ENCODE data around the gene KDM5A.
A peak's percentile ranks its signal among the peaks of the same experiment; 100 is the strongest.
"Not testable (repeated sequence)": the region's sequence is repeated elsewhere in the genome, so short reads cannot be mapped to it uniquely, and the experiment has no call there.

Gene KDM5A

DNA sequence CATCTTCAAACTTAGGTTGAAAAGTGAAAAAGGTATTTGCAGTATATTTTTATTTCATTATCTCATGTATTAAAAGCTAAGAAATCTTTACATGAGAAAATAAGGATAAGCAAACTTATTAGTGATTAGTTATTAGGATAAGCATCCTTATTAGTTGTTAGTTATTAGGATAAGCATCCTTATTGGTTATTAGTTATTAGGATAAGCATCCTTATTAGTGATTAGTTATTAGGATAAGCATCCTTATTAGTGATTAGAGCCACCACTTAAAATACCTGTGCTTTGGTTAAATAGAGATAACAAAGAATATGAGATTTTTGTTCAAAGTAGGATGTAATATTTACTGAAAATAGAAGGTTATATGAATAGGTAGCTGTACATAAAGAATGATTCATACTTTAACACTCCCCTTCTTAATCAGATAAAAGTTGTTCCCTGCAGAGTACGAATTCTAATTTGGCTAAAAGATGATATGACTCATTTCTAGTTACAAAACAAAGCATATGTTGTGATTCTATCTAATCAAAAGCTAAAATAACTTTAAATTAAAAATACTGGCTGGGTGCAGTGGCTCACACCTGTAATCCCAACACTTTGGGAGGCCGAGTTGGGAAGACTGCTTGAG lies 56.4 kb downstream of the KDM5A start:
- peak; percentile 27 for DNase-seq (ENCODE audit: low read depth)

DNA sequence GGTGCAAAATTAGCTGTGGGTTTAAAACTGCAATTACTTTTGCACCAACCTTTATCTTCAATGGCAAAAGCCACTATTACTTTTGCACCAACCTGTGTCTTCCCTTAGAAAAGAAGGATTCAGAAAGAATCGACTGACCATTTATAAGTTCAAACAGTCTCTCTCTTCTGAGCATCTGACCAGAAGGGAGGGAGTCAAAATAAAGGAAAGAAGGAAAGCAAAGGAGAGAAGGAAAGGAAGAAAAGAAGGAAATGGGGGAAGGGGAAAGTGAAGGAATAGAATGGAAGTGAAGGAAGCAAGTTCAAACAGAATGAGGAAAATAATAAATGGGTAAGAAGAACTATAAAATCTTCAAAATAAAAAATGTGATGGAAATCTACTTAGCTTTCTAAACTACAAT lies 57.8 kb downstream of the KDM5A start:
- DNase-seq (ENCODE audit: low read depth) = no peak

DNA sequence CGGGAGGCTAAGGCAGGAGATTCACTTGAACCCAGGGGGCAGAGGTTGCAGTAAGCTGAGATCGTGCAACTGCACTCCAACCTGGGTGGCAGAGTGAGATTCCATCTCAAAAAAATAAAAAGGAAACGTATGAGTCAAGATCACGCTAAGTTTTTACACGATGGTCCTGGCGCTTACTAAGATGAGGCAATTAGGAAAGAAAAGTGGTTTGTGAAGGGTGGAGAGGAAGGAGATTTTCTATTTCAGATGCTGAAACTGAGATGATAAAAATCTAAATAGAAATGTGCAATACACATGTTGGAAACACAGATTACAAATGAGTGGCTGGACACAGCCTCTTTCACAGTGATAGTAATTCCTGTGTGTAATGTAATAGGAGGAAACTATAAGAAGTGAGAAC lies 63.2 kb downstream of the KDM5A start:
- no peak for DNase-seq (ENCODE audit: low read depth)

DNA sequence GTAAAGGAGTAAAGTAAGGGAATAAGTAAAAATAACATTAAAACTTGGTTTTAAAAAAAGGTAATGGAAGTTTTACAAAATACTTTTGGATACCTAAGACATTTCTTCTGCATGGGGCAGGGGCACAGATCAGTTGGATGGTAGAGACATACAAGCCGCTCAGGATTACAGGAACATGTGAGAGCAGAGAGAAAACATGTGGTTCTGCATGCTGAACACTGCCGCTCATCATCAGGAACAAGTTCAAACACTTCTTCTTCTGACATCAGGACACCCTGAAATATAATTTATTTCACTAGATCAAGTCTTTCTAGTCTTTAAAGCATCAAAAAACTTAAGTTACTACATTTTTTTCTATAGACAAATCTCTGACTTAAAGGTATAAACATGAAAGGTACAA lies 65.6 kb downstream of the KDM5A start:
- no peak for DNase-seq (ENCODE audit: low read depth)

DNA sequence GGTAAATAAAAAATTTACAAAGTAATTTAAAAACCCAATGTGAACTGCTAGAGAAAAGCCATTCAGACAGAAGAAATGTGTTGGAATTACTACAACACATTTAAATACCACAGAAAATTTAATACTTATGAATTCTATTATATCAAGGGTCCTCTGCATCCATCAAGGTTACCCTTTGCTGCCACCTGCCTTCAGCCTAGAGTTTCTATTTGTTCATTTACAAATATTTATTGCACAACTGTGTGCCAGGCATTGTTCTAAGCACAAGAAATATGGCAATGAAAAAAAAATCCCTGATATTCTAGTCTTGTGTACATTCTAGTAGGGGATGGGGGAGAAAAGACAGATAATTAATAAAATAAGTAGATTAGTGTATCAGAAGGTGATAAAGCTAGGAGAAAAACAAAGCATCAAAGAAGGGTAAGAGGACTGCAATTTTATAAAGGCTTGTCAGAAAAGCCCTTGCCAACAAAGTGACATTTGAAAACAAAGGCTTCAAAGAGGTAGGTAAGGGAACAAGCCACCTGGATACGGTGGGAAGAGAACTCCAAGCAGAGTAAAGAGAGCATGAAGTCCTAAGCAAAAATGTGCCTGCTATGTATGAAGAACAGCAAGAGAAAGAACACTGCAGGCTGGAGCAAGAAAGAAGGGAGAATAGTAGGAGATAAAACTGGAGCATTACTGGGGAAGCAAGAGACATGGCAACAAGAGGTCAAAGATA lies 67.4 kb downstream of the KDM5A start:
- DNase-seq (ENCODE audit: low read depth) = peak; percentile 20

DNA sequence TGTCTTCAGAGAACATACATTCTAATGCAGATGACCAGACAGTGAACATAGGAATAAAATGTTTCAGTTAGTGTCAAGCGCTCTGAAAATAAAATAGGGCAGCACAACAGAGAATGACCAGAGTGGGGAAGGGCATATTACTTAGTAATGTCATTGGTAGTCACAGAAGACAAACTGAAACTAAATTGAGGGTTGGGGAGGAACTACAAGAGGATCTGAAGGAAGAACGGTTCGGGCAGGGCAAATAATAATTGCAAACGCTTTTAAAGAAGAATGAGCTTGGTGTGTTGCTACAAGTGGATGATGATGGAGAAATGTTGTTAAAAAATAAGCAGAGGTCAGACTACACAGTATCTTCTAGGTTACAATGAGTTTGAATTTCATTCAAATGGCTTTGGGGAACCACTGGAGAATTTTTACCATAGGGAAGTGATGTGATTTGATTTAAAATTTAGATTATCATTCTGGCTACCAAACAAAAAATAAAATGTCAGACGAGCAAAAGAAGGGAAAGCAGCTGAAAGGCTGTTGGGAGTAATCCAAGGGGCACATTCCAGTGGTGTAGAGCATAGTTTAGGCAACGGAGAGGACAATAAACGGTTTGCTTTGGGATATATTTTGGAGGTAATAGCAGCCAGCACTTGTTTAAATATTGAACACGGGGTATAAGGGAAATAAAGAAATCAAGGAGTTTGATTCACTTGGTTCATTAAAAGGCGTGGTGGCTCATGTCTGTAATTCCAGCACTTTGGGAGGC lies 70.2 kb downstream of the KDM5A start:
- DNase-seq (ENCODE audit: low read depth) = no peak

DNA sequence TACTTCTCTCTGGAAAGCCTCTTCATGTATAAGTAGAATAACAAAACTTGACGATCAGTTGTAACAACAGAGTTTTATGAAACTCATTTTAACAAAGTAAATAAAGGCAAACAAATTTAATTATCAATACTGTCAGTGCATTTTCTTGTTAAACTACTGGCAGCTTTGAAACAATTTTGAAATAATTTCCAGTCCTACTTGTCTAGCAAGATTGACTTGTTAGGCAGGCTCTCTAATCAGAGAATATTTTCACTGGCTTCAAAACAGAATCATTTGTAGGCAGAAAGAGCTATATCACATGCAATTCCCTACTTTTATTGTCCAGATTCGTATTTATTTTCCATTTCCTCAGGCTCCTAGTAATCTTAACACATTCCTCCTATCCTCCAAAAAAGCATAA lies 80.6 kb downstream of the KDM5A start:
- no peak for DNase-seq (ENCODE audit: low read depth)

DNA sequence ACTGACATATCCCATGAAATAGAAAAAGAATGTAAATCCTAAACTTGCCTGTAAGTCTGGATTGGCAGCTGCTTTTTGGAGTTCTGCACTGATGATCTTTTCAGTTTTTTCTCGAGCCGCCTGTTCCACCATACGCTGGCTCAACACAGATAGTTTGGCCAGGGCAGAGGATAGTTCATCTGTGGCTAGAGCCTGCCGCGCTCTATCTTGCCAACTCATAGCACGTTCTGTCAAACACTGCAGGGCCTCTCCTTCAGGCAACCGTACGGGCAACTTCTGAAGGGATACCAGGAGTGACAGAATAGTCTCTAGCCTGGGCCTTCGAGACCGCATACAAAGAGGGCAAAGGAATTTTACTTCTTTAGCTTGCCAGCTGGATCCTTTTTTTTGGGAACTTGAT lies 81.7 kb downstream of the KDM5A start:
- no peak for DNase-seq (ENCODE audit: low read depth)

DNA sequence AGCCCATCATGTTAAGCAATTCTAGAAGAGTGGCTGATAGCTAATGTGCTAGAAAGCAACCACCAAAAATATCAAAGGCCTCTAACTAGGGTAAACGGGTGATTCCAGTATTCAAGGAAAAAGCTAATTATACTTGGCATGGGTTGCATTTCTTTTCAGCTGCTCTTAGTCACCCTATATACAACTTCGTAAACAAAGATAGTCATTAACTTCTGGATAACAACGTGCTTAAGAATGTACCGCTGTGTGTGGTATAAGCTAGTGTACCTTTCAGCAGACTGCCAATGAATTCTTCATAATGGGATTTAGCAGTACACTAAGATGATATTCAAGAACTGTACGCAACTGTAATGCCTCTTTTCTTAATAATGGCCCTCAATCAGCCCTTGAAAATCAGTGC lies 84.3 kb downstream of the KDM5A start:
- peak; percentile 4 for DNase-seq (ENCODE audit: low read depth)

DNA sequence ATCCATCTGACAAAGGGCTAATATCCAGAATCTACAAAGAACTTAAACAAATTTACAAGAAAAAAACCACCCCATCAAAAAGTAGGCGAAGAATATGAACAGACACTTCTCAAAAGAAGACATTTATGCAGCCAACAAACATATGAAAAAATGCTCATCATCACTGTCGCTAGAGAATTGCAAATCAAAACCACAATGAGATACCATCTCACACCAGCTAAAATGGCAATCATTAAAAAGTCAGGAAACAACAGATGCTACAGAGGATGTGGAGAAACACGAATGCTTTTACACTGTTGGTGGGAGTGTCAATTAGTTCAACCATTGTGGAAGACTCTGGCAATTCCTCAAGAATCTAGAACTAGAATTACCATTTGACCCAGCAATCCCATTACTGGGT lies 86.4 kb downstream of the KDM5A start:
- not testable (repeated sequence) for DNase-seq (ENCODE audit: low read depth)

DNA sequence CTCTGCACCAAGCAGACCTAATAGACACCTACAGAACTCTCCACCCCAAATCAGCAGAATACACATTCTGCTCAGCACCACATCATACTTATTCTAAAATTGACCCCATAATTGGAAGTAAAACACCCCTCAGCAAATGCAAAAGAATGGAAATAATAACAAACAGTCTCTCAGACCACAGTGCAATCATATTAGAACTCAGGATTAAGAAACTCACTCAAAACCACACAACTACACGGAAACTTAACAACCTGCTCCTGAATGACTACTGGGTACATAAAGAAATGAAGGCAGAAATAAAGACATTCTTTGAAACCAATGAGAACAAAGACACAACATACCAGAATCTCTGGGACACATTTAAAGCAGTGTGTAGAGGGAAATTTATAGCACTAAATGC lies 89.0 kb downstream of the KDM5A start:
- not testable (repeated sequence) for DNase-seq (ENCODE audit: low read depth)

DNA sequence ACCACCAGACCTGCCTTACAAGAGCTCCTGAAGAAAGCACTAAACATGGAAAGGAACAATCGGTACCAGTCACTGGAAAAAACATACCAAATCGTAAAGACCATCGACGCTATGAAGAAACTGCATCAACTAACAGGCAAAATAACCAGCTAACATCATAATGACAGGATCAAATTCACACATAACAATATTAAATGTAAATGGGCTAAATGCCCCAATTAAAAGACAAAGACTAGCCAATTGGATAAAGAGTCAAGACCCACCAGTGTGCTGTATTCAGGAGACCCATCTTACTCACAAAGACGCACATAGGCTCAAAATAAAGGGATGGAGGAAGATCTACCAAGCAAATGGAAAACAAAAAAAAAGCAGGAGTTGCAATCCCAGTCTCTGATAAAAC lies 89.6 kb downstream of the KDM5A start:
- DNase-seq (ENCODE audit: low read depth) = not testable (repeated sequence)

DNA sequence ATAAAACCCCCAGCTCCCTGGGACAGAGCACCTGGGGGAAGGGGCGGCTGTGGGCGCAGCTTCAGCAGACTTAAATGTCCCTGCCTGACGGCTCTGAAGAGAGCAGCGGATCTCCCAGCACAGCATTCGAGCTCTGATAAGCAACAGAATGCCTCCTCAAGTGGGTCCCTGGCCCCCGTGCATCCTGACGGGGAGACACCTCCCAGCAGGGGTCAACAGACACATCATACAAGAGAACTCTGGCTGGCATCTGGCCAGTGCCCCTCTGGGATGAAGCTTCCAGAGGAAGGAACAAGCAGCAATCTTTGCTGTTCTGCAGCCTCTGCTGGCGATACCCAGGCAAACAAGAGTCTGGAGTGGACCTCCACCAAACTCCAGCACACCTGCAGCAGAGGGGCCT lies 91.1 kb downstream of the KDM5A start:
- not testable (repeated sequence) for DNase-seq (ENCODE audit: low read depth)

DNA sequence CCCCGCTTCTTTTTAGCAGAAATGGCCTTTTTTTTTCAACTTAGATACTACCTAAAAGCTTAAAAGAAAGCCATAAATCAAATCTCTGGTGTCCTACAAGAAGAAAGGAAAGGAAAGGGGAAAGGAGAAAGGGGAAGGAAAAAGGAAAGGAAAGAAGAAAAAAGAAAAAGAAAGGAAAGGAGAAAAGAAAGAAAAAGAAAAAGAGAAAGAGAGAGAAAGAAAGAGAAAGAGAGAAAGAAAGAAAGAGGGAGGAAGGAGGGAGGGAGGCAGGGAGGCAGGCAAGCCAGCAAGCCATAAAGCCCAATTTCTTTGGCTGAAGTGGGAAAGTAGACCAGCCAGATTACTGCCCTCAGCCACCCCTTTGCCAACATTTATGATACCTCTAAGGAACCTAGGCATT lies 94.0 kb downstream of the KDM5A start:
- DNase-seq (ENCODE audit: low read depth) = no peak

DNA sequence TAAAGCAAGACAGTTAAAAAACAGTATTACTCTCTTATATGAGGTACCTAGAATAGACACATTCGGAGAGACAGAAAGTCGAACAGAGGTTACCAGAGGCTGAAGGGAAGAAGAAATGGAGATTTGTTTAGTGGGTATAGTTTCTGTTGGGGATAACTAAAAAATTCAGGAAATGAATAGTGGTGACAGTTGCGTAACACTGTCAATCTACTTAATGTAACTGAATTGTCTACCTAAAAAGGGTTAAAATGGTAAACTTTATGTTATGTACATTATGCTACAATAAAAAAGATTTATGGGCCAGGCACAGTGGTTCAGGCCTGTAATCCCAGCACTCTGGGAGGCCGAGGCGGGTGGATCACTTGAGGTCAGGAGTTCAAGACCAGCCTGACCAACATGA lies 95.9 kb downstream of the KDM5A start:
- DNase-seq (ENCODE audit: low read depth) = no peak

DNA sequence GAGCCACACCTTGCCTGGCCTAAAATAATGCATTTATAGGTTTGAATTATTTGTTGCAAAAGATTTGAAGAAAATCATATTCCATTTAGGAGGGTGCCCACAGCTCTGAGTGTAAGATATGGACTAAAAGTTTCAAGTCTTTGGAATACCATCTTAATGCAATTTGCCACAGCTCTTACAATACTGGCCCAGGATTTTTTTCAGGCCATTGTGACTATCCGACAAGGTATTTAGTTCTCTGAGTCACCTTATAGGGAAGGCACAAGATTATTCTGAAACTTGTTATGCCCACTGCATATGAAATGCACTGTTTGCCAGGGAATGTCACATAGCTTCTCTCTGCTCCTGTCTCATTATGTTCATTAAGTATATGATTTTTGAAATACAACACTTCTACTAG lies 96.9 kb downstream of the KDM5A start:
- DNase-seq (ENCODE audit: low read depth) = peak; percentile 55

DNA sequence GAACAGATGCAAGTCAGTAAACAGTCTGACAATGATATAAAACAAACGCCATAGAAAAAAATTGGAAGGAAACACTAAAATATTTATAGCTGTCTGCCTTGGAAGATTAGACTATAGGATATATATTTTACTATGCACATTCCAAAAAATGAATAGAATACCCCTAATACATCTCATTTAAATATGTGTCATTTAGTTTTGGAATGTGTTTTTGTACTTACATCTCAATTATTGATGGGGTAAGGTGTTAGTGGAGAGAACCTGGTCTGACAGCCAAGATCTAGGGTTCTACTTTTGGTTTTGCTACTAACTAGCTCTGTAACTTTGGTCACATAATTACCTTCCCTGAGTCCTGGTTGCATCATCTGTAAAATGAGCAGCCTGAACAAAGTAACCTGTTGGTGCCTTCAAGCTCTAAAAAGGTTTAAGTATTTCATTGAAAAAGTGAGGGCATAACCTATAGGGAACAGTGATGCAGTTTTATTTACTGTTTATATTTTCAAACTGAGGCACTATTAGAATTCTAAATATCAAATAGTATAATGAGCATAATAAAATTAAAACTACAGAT lies 97.9 kb downstream of the KDM5A start:
- no peak for DNase-seq (ENCODE audit: low read depth)

DNA sequence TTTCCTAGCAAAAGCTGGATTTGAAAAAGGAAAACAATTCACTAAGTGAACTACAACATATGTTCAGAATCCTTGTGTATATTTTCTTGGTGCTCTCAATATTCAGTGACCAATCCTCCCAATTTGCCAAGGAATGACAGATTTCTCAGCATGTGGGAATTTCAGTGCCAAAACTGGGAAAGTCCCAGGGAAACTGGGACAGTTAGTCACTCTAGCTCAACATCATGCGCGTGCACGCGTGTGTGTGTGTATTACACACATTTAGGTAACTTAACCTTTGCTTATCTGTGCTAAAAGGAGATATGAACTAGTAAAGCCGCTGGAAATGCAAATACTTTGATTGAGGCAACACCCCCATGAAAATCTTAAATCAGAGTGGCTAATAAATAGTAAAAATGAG lies 100.4 kb downstream of the KDM5A start:
- DNase-seq (ENCODE audit: low read depth) = peak; percentile 56

DNA sequence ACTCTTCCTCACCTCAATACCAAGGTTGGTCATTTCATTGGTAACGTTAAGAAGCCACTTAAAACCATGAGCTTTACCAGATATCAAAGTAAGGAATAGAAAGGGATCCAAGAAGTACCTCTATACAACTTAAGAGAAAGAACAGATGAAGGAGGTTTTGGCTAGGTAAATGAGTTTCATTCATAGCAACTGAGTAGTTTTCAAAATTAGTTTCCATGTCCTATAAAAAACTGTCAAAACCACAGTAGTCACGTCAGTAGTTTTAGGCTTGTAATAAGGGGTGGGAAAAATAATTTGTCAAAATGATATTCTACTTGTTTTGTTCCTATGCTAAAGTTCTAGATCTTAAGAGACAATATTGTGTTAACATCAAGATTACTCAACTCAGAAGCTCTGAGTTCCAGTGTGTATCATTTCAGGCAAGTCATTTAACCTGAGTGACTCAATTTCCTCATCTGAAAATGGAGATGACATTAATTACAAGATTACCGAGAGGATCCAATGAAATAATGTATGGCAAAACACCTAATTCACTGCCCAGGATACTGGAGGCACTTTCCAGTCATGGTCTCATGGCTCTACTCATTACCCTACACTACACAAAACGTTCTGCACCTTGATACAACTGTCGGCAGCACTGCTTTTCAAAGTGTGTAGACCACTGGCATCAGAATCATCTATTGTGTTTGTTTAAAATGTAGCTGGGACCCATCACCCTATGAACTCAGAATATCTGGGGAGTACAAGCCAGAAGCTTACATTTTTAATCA lies 102.4 kb downstream of the KDM5A start:
- DNase-seq (ENCODE audit: low read depth) = no peak

DNA sequence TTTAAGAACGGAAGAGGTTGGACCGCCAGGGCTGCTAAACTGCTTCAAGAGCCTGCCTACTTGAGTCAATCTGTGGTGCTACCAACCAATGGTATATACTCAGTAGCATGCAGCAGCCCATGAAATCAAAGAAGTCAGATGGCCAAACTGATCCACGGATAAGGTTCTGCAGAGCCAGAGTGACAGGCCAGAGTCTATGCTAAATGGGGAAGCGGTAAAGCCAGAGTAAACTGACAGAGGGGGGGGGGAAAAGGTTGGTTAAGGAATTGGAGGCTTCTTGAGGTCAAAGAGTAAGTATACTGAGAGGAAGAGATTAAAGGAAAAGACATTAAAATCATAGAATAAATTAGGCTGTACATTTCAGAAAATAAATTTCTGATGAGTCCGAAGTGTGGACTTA lies 111.1 kb downstream of the KDM5A start:
- no peak for DNase-seq (ENCODE audit: low read depth)

DNA sequence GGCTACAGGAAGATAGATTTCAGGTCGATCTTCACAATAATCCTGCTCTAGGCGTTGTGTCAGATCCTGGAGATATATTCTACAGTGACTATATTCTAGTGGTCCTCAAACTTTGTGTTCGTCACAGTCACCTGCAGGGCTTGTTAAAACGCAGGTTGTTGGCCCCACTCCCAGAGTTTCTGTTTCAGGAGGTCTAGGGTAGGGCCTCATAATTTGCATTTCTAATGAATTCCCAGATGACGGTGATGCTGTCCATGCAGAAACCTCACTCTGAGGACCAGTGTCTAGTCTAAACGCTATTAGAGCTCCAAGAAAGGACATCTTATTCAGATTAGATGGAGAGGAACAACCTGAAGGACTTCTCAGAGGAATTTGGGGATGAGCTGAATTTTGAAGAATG lies 113.3 kb downstream of the KDM5A start:
- no peak for DNase-seq (ENCODE audit: low read depth)

DNA sequence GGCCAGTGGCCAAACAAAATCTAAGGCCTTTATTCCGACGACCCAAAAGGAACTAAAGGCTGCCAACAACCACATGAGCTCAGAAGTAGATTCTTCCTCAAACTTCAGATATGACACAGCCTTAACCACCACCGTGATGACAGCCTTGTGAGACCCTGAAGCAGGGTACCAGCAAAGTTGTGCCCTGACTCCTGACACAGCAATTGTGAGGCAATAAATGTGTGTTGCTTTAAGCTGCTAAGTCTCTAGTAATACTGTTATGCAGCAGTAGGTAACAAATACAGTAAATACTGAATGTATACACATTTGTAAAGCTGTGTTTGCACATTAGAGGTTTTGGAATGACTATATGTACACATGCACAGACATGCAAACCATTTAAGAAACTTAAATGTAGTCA lies 115.7 kb downstream of the KDM5A start:
- no peak for DNase-seq (ENCODE audit: low read depth)

All from ELR (cell line).